GM10266 (cell line): ENCODE data around the gene CDKN2D.

Experiments
- DNase-seq: peaks from one replicate; pipeline ENCODE4 v3.0.0; 2012; ENCODE audit errors: extremely low spot score
- CTCF ChIP-seq: IDR thresholded peaks from 2 replicates; pipeline ENCODE4 v1.5.1; 2012; ENCODE audit warnings: mild to moderate bottlenecking, low read depth; ENCODE audit not compliant: control insufficient read depth, insufficient read depth; ENCODE audit errors: missing control alignments

The CDKN2D gene

GRCh38 chr19:10603873-10604459, 35.2 kb upstream of the CDKN2D start:
- DNase-seq = peak; percentile 67
- TF ChIP-seq CTCF = no peak

GRCh38 chr19:10603084-10603872, 34.5 kb upstream of the CDKN2D start:
- no peak for TF ChIP-seq CTCF

GRCh38 chr19:10602330-10603083, 33.7 kb upstream of the CDKN2D start:
- TF ChIP-seq CTCF = no peak
- DNase-seq = peak; percentile 98

More at GRCh38 chr19:10603084-10603872, 34.5 kb upstream of the CDKN2D start:
- DNase-seq = peak; percentile 78

GRCh38 chr19:10601999-10602329, 33.2 kb upstream of the CDKN2D start:
- no peak for TF ChIP-seq CTCF
- DNase-seq = no peak

GRCh38 chr19:10600149-10600548, 31.4 kb upstream of the CDKN2D start:
- DNase-seq = no peak
- no peak for TF ChIP-seq CTCF

- DNase-seq = no peak
- no peak for TF ChIP-seq CTCF
Measured at GRCh38 chr19:10593820-10594637, 25.2 kb upstream of the CDKN2D start.
